NCI-H146 (cell line): ENCODE measurements around the gene SAMM50.
A peak's percentile ranks its signal among the peaks of the same experiment; 100 is the strongest.

Source experiments
- DNase-seq: peaks from one replicate; lab custom pipeline; 2025; lab: John Stamatoyannopoulos, UW

The SAMM50 gene

DNA sequence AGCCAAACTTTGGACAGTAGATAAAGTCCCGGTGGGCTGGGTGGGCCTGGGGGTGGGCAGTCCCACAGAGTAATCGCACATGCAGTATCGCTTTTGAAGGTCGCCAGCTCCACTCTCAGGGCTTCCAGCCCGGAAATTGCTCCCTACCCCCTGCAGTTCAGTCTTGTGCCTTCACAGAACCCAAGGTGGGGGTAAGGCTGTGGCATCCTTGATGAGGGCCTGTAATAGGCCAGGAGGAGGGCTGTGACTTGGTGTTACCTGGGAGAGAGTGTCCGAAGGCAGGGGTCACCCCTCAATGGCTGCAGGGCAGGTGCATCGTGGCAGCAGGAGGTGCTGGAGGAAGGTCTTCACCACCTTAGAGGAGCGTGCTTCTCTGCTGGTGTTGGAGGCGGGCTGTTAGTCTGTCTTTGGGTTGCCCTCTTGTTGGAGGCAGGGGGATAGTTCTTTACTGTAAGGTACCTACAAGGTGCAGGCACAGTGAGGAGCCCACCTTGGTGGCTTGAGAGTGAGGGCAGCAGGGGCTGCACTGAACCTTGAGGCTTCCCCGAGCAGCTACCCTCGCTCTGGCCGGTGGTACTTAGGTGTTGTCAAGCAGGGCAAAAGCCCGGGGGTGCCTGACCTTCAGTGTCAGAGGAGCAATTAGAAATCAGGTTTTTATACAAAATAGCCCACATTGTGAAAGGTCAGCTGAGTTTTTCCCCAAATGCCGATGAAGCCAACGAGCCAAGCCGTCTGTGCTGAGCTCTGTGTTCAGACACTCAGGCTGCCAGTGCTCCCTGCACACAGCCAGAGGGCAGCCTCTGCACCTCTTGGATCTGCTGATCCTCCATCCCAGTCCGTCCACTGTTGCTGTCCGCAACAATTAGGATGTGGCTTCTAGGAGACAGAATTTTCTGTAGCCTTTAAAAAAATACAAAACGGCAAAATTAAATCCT lies 21.9 kb downstream of the SAMM50 start:
- no peak for DNase-seq

DNA sequence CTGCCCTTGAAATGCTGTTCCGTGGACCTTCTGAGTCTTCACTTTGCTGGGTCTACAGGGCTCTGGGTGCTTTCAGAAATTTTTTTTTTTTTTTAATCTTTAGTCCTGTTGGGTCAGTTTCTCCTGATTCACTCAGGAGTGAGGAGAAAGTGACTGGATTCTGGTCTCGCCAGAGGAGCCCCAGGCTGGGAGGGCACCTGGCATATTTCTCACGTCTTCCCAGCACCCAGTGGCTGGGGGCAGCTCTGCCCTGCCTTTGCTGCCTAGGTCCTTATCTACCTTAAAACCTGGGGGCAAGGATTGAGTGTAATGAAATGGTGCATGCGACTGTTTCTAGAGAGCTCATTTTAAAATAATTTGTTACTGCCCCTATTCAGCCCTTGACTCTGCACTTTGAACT lies 23.3 kb downstream of the SAMM50 start:
- DNase-seq: no peak

GRCh38 chr22:43980579-43980978 lies 25.3 kb downstream of the SAMM50 start:
- no peak for DNase-seq

GRCh38 chr22:43980996-43981395 lies 25.8 kb downstream of the SAMM50 start:
- no peak for DNase-seq

- no peak for DNase-seq
Measured at GRCh38 chr22:43983808-43984207, 28.6 kb downstream of the SAMM50 start.

DNA sequence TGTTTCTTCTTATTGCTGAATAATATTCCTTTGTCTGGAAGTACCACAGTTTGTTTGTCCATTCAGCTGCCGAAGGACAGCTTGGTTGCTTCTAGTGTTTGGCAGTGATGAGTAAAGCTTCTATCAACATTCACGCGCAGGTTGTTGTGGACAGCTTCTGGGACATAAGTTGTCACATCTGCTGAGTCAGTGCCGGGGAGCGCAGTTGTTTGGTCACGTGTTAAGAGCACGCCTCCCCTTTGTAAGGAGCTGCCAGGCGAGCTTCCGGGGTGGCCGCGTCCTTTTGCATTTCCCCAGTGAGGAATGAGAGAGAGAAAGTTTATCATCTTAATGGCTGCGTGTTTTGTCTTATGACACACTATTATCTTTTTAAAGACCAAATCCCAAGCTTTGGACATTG lies 30.3 kb downstream of the SAMM50 start:
- DNase-seq: no peak

DNA sequence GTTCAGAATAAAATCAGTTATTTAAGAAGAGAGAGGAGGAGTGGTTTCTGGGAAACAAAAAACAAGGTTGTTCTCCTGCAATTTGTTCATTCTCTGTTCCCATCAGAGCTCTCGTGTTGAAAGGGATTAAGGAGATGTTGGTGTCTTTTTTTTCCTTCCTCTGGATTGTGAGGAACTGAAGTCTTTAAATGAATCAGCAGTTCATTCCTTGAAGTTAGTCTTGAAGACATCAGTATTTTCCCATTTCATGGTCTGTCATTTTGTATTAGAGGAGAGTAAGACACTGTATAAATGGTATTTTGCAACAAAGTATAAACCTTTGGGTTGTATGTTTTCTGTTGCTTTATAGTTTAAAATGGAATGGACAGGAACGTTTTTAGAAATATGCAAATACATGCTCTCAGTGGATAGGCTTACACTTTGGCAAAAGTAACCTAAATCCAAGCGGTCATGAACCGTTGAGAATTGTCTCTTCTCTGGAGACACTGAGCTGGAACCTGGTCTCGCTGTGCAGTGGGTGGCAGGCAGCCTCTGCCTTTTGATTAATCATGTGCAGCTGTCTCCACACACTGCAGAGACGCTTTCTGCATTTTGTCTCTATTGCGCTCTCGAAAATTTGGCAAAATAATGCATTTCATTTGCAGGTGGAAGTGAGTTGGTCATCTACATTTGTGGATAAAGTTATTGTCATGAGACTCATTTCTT lies 33.0 kb downstream of the SAMM50 start:
- DNase-seq: no peak

DNA sequence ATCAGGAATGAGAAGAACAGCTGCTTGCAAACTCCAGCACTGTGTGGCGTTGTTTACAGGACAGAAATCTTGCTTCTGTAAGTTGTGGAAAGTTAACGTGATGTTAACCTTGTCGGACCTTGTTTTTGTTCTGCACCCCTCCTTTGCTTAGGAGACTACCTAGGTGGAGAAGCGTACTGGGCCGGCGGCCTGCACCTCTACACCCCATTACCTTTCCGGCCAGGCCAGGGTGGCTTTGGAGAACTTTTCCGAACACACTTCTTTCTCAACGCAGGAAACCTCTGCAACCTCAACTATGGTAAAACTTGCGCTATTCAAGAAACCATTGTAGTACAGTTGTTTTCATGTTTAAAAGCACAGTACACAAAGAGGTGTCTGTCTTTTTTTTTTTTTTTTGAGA lies 33.7 kb downstream of the SAMM50 start:
- no peak for DNase-seq

GRCh38 chr22:43990044-43990443 lies 34.8 kb downstream of the SAMM50 start:
- no peak for DNase-seq

DNA sequence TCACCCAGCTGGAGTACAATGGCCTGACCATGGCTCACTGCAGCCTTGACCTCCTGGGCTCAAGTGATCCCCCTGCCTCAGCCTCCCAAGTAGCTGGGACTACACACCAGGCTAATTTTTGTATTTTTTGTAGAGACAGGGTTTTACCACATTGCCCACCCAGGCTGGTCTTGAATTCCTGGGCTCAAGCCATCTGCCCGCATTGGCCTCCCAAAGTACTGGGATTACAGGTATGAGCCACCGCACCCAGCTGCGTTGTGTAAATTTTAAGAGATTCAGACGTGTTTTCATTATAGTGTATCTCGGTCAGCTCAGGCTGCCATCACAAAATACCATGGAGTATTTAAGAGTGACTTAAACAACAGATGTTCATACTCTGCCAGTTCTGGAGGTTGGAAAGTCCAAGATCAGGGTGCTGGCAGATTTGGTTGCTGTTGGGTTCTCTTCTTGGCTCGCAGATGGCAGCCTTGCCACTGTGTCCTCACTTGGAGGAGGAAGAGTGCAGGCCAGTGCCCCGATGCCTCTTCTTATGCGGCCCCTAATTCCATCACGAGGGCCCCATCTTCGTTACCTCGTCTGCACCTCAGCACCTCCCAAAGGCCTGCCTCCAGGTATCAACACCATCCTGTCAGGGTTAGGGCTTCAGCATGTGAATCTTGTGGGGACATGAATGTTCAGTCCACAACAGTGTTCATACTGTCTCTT lies 36.2 kb downstream of the SAMM50 start:
- no peak for DNase-seq

DNA sequence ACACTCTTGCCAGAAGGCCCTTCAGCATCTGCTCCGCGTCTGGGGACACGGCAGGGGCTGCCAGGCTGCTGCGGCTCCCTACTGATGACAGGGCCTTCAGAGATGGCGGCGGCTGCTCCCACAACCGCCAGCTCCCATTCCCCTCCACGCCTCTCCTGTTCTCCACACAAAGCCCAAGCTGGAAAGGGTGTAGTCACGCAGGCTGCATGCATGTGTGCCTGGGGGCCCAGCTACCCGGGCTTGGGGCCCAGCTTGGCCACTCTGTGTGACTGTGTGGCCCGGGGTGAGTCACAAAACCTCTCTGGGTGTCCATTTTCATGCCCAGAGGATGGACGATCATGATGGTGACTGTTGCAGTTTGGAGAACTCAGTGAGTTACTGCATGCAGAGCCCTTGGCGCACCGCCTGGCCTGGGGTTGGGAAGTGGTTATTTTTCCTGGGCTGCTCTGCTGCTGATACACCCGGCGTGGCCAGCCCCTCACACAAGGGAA lies 37.1 kb downstream of the SAMM50 start:
- no peak for DNase-seq

GRCh38 chr22:43993072-43993760 lies 38.0 kb downstream of the SAMM50 start:
- DNase-seq: peak; percentile 44

DNA sequence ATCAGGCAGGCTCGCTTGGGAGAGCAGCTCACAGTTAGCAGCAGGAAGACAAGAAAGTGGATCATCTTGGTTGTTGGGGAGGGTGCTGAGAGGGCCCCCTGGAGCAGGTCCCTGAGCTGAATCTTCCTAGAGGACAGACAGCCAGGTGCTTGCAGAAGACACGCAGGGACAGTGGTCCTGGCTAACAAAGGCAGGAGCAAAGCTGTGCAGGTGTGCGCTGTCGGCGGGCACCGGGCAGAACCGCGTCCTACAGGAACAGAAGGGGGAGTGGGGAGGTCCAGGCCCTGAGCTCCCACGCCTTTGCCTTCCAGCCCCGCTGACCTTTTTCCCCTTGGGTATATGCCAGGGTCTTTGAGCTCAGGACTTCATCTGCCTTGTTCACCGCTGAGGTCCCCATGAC lies 38.8 kb downstream of the SAMM50 start:
- peak; percentile 6 for DNase-seq

DNA sequence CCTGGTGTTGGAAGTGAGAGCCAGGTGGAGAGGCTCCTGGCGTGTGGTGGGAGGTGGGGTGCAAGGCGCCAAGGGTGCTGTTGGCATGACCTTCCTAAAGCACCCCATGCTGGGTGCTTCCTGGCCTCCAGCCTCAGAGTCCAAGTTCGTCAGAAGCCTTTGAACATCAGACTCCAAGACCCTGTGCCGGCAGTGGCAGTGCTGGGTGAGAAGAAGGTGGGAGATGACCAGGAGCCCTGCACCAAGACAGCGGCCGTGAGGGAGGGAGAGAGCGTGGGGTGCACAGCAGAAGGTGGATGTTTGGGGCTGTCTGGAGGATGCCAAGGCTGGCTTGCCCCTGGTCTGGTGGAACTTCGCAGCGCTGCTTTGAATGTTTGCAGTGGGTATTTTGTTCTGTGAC lies 39.2 kb downstream of the SAMM50 start:
- DNase-seq: no peak

DNA sequence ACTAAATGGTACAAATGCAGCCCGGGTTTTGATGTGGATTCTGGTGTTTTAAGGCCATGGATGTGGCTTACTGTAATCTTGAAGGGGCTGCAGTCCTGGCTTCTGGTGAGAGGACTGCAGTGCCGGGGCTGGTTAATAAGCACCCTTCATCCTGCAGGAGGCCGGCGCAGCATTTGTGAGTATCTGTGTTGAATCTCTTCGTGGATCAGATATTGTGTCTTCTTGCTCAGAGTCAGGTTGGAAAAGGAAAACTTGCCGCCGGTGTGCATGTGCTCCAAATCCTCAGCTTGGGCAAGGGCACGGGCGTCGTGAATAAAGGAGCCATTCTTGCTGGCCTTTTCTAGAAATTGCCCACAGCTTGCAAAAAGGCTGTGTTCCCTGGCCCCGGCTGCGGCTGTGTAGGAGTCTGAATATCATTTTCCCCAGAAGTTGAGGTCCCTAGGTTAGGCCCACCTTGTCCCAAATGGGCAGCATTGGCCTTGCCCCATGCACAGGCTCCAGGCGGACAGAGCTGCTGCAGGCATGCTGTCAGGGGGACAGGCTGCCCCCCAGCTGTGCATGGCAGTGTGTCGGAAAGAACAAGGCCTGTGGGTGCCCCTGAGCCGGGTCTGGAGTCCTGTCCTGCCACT lies 39.9 kb downstream of the SAMM50 start:
- no peak for DNase-seq

DNA sequence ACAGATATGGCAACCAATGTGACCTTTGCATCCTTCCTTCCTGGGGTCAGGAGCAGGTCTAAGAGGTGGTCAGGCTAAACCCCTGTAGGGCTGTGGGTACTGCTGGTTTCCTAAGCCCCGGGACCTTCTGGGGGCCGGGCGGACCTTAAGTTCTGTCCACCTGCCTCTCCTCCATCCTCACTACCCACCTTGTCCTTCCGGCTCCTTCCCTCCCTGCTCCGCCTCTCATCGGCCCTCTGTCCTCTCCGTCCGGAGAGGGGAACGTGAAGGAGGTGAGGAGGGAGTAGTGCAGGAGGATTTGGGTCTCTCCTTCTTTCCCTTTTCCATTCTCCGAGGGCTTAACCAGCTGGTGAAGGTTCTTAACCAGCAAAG lies 40.5 kb downstream of the SAMM50 start:
- no peak for DNase-seq

- DNase-seq: no peak
Measured at GRCh38 chr22:43996170-43996980, 41.1 kb downstream of the SAMM50 start.

- DNase-seq: no peak
Measured at GRCh38 chr22:43996981-43997265, 41.7 kb downstream of the SAMM50 start.

- DNase-seq: no peak
Measured at GRCh38 chr22:43998679-43999264, 43.5 kb downstream of the SAMM50 start.

- DNase-seq: no peak
Measured at GRCh38 chr22:43999378-43999777, 44.1 kb downstream of the SAMM50 start.

- no peak for DNase-seq
Measured at GRCh38 chr22:44000123-44000522, 44.9 kb downstream of the SAMM50 start.
